HG02642 (cell line): ENCODE measurements around the gene DDIT4.
A peak's percentile ranks its signal among the peaks of the same experiment; 100 is the strongest.

Source experiments
- ATAC-seq: cut with Tn5 transposase; IDR thresholded peaks from one replicate; pipeline ENCODE4 v1.9.1; 2021; ENCODE audit warnings: mild to moderate bottlenecking; ENCODE audit not compliant: unreplicated experiment, poor library complexity

DDIT4 gene

GRCh38 chr10:72248468-72249151 lies 25.1 kb upstream of the DDIT4 start:
- peak; percentile 86 for ATAC-seq

- peak; percentile 5 for ATAC-seq
Measured at GRCh38 chr10:72249176-72249862, 24.4 kb upstream of the DDIT4 start.

- no peak for ATAC-seq
Measured at GRCh38 chr10:72250666-72251065, 23.1 kb upstream of the DDIT4 start.

- ATAC-seq = no peak
Measured at GRCh38 chr10:72251635-72252034, 22.1 kb upstream of the DDIT4 start.

- no peak for ATAC-seq
Measured at GRCh38 chr10:72252972-72253371, 20.8 kb upstream of the DDIT4 start.

GRCh38 chr10:72253578-72253977 lies 20.1 kb upstream of the DDIT4 start:
- ATAC-seq = no peak

GRCh38 chr10:72254813-72255568 lies 18.7 kb upstream of the DDIT4 start:
- ATAC-seq = no peak

GRCh38 chr10:72255977-72256729 lies 17.6 kb upstream of the DDIT4 start:
- ATAC-seq = no peak

- ATAC-seq = no peak
Measured at GRCh38 chr10:72257051-72257892, 16.5 kb upstream of the DDIT4 start.

GRCh38 chr10:72258617-72259016 lies 15.1 kb upstream of the DDIT4 start:
- no peak for ATAC-seq

GRCh38 chr10:72259491-72260238 lies 14.1 kb upstream of the DDIT4 start:
- ATAC-seq = no peak

GRCh38 chr10:72260239-72260975 lies 13.3 kb upstream of the DDIT4 start:
- ATAC-seq = peak; percentile 74

- peak; percentile 42 for ATAC-seq
Measured at GRCh38 chr10:72260976-72261783, 12.5 kb upstream of the DDIT4 start.

- ATAC-seq = no peak
Measured at GRCh38 chr10:72261784-72262404, 11.8 kb upstream of the DDIT4 start.

GRCh38 chr10:72263613-72264241 lies 10.0 kb upstream of the DDIT4 start:
- ATAC-seq = no peak

GRCh38 chr10:72264536-72264935 lies 9.2 kb upstream of the DDIT4 start:
- no peak for ATAC-seq

GRCh38 chr10:72265508-72265907 lies 8.2 kb upstream of the DDIT4 start:
- no peak for ATAC-seq
